ENCODE data around the gene PELI3. TPM values are rescaled to one million over a fixed set of nuclear protein-coding genes. Genes with fewer than 3 reads are reported as not detected.

PELI3 gene
- polyA plus RNA-seq, 3 donors: 11.3 to 13.2 (median 12.6) TPM

GRCh38 chr11:66448523-66448922, 18.2 kb upstream of the PELI3 start:
- DNase-seq: peak in 1 of 3 donors; percentile 29
- H4K20me1 ChIP-seq (ENCODE audit: insufficient read depth, low read length): no peaks in the 10 kb centered on the region
- H3K4me3 ChIP-seq (replicated peaks in 1 of 3; ENCODE audit: low read depth in 2 of 3, low read length in 3 of 3): no peak overlapping the region
- no peak overlapping the region for H2AFZ ChIP-seq (ENCODE audit: insufficient read depth, low read depth, low read length, poor library complexity, severe bottlenecking)
- peaks cover 42 to 45% of the 10 kb centered on the region in 2 donors for H3K4me1 ChIP-seq (ENCODE audit: control insufficient read depth in 1 of 2, insufficient read depth in 2 of 2, low read length in 2 of 2)
- Mint-ChIP-seq H3K4me3 (no peak overlapping the region), H3K27ac (peak overlapping the region in 2 of 7 donors; percentile 50 to 85), H3K4me1 (peaks cover 34% of the 10 kb centered on the region), H3K27me3 (ENCODE audit: low read depth in 3 of 3) (peaks cover 5 to 7% (median 6%) of the 10 kb centered on the region in 3 donors), H3K36me3 (peaks cover 0 to 6% of the 10 kb centered on the region in 2 donors), H3K9me3 (peaks cover 0 to 6% (median 0%) of the 10 kb centered on the region in 7 donors)
- H3K4me2 ChIP-seq (replicated peaks; ENCODE audit: extremely low read depth, low read length, poor library complexity, severe bottlenecking): no peak overlapping the region
- no peaks in the 10 kb centered on the region for H3K79me2 ChIP-seq (ENCODE audit: insufficient read depth, low read length)
- H3K27me3 ChIP-seq (ENCODE audit: control insufficient read depth in 2 of 2, insufficient read depth in 2 of 2, low read length in 2 of 2): no peaks in the 10 kb centered on the region
- 100% methylated on average over 3 of the region's 4 CpGs for WGBS (ENCODE audit: insufficient coverage)
- no peak for TF ChIP-seq CTCF (IDR thresholded peaks at IDR 0.05)
- H3K9me3 ChIP-seq (replicated peaks in 1 of 2; ENCODE audit: control insufficient read depth in 1 of 2, insufficient read depth in 1 of 2, low read length in 2 of 2): no peaks in the 10 kb centered on the region
- H3K36me3 ChIP-seq (replicated peaks in 1 of 2; ENCODE audit: control insufficient read depth in 1 of 2, insufficient read depth in 2 of 2, low read length in 2 of 2): no peaks in the 10 kb centered on the region
- no peak overlapping the region for H3K27ac ChIP-seq (ENCODE audit: low read depth in 1 of 2, low read length in 2 of 2)
- H3K9ac ChIP-seq (ENCODE audit: insufficient read depth, low read length, poor library complexity, severe bottlenecking): no peak overlapping the region
- intact Hi-C loops (cut with micrococcal nuclease): no loop called here

GRCh38 chr11:66450560-66450959, 16.1 kb upstream of the PELI3 start:
- no peaks in the 10 kb centered on the region for H3K79me2 ChIP-seq (ENCODE audit: insufficient read depth, low read length)
- peak overlapping the region; percentile 51 to 85 (median 74) for H3K27ac Mint-ChIP-seq
- H3K9me3 ChIP-seq (replicated peaks in 1 of 2; ENCODE audit: control insufficient read depth in 1 of 2, insufficient read depth in 1 of 2, low read length in 2 of 2): no peaks in the 10 kb centered on the region
- no peaks in the 10 kb centered on the region for H4K20me1 ChIP-seq (ENCODE audit: insufficient read depth, low read length)
- peaks cover 11 to 18% (median 17%) of the 10 kb centered on the region in 3 donors for H3K27me3 Mint-ChIP-seq (ENCODE audit: low read depth in 3 of 3)
- peak overlapping the region; percentile 0 for H2AFZ ChIP-seq (ENCODE audit: insufficient read depth, low read depth, low read length, poor library complexity, severe bottlenecking)
- peaks cover 0 to 5% (median 0%) of the 10 kb centered on the region in 7 donors for H3K9me3 Mint-ChIP-seq
- no peak for TF ChIP-seq CTCF (IDR thresholded peaks at IDR 0.05)
- WGBS (ENCODE audit: insufficient coverage): 35% methylated on average over 2 of the region's 4 CpGs
- no peak overlapping the region for H3K9ac ChIP-seq (ENCODE audit: insufficient read depth, low read length, poor library complexity, severe bottlenecking)
- peaks cover 0 to 4% of the 10 kb centered on the region in 2 donors for H3K36me3 Mint-ChIP-seq
- DNase-seq: peak in 2 of 3 donors; percentile 30 to 38
- peaks cover 0 to 7% of the 10 kb centered on the region in 2 donors for H3K27me3 ChIP-seq (ENCODE audit: control insufficient read depth in 2 of 2, insufficient read depth in 2 of 2, low read length in 2 of 2)
- H3K27ac ChIP-seq (ENCODE audit: low read depth in 1 of 2, low read length in 2 of 2): peak overlapping the region in 1 of 2 donors; percentile 40
- H3K4me3 ChIP-seq (replicated peaks in 1 of 3; ENCODE audit: low read depth in 2 of 3, low read length in 3 of 3): peak overlapping the region in 1 of 3 experiments; percentile 32
- H3K36me3 ChIP-seq (replicated peaks in 1 of 2; ENCODE audit: control insufficient read depth in 1 of 2, insufficient read depth in 2 of 2, low read length in 2 of 2): no peaks in the 10 kb centered on the region
- peaks cover 26% of the 10 kb centered on the region for H3K4me1 Mint-ChIP-seq
- peaks cover 24 to 28% of the 10 kb centered on the region in 2 donors for H3K4me1 ChIP-seq (ENCODE audit: control insufficient read depth in 1 of 2, insufficient read depth in 2 of 2, low read length in 2 of 2)
- intact Hi-C loops (cut with micrococcal nuclease): no loop called here
- peak overlapping the region in 1 of 2 donors; percentile 39 for H3K4me3 Mint-ChIP-seq
- H3K4me2 ChIP-seq (replicated peaks; ENCODE audit: extremely low read depth, low read length, poor library complexity, severe bottlenecking): peak overlapping the region; percentile 23
